Nephron (organoid): ENCODE results near the gene SAMD14.
A peak's percentile ranks its signal among the peaks of the same experiment; 100 is the strongest.

ENCODE experiments used
- H3K27ac Mint-ChIP-seq, 3 experiments: 2 replicates each; pipeline ENCODE4 v1.8.0; 2020; ENCODE audit warnings: mixed read lengths in 3 of 3, mild to moderate bottlenecking in 2 of 3, moderate library complexity in 1 of 3
- H3K27me3 Mint-ChIP-seq: 2 replicates; pipeline ENCODE4 v1.8.0; 2021; ENCODE audit warnings: low read depth, mild to moderate bottlenecking, moderate library complexity, mixed read lengths
- H3K36me3 Mint-ChIP-seq: 2 replicates; pipeline ENCODE4 v1.8.0; 2020; ENCODE audit warnings: low read depth, mixed read lengths
- H3K4me1 Mint-ChIP-seq: 2 replicates; pipeline ENCODE4 v1.8.0; 2020; ENCODE audit warnings: mixed read lengths
- H3K4me3 Mint-ChIP-seq, 3 experiments: 2 replicates each; pipeline ENCODE4 v1.8.0; 2020; ENCODE audit warnings: mild to moderate bottlenecking in 3 of 3, mixed read lengths in 3 of 3, moderate library complexity in 2 of 3
- H3K9me3 Mint-ChIP-seq: 2 replicates; pipeline ENCODE4 v1.8.0; 2020; ENCODE audit warnings: mixed read lengths
- TF ChIP-seq, protein P1 (sequence below), 3 experiments: fragments of 200-600 bp; sonication (generic); IDR thresholded peaks; one replicate each; pipeline ENCODE4 v1.5.0; 2021; ENCODE audit warnings: antibody characterized with exemption in 3 of 3; ENCODE audit not compliant: unreplicated experiment in 3 of 3

The SAMD14 gene

DNA sequence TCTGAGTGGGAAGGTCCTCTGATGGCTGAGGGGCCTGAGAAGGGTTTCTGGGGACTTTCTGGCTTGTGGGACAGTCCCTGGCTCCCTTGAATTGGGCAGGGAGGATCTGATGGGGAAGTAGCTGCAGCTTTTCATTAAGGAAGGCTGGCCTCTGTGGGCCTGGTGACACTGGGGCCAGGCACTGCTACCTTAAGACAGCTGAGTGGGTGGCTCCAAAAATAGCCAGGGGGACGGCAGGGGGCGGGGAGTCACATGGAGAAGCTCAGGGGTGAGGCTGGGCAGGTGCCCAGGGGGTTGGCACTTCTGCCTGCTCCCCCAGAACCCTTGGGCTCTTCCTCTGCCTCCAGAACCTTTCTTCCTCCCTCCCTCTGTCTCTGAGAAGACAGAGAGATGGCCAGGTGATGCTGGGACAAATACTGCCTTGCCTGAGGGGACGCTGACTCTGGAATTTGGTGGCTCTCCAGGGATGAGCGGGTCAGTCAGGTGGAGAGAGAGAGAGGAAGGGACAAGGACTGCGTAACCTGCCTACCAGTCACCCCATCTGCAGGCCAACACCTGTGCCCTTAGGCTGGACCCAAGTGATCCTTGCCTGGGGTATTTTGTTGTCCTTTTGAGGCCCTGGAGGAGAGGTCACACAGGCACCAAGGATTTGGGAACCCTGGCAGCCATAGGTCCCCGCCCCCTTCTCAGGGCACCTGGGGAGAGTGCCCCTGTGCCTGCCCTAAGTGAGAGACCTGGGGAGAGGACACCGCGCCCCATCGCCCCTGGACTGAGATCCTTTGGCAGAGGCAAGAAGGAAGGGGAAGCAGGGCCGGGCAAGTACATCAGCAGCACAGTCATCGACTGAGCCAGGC is 34.1 kb upstream of the SAMD14 start:
- Mint-ChIP-seq H3K4me1 (peaks cover 40% of the 10 kb centered on the region), H3K27me3 (no peaks in the 10 kb centered on the region), H3K27ac (peak overlapping the region in 2 of 3 experiments; percentile 44 to 87), H3K4me3 (peak overlapping the region in 2 of 3 experiments; percentile 8 to 55), H3K36me3 (no peaks in the 10 kb centered on the region), H3K9me3 (no peaks in the 10 kb centered on the region)
- TF ChIP-seq, protein P1, sequence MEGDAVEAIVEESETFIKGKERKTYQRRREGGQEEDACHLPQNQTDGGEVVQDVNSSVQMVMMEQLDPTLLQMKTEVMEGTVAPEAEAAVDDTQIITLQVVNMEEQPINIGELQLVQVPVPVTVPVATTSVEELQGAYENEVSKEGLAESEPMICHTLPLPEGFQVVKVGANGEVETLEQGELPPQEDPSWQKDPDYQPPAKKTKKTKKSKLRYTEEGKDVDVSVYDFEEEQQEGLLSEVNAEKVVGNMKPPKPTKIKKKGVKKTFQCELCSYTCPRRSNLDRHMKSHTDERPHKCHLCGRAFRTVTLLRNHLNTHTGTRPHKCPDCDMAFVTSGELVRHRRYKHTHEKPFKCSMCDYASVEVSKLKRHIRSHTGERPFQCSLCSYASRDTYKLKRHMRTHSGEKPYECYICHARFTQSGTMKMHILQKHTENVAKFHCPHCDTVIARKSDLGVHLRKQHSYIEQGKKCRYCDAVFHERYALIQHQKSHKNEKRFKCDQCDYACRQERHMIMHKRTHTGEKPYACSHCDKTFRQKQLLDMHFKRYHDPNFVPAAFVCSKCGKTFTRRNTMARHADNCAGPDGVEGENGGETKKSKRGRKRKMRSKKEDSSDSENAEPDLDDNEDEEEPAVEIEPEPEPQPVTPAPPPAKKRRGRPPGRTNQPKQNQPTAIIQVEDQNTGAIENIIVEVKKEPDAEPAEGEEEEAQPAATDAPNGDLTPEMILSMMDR (IDR thresholded peaks at IDR 0.05; ENCODE audit: unreplicated experiment in 3 of 3) = no peak

- peaks cover 29% of the 10 kb centered on the region for H3K4me1 Mint-ChIP-seq
- H3K27ac Mint-ChIP-seq = peak overlapping the region; percentile 41 to 77 (median 55)
- peak overlapping the region in 1 of 3 experiments; percentile 8 for H3K4me3 Mint-ChIP-seq
- TF ChIP-seq, protein P1 (IDR thresholded peaks at IDR 0.05; ENCODE audit: unreplicated experiment in 3 of 3) = no peak
- H3K9me3 Mint-ChIP-seq = no peaks in the 10 kb centered on the region
- no peaks in the 10 kb centered on the region for H3K27me3 Mint-ChIP-seq
- H3K36me3 Mint-ChIP-seq = no peaks in the 10 kb centered on the region
These were observed 32.7 kb upstream of the SAMD14 start for GRCh38 chr17:50162466-50163254.

DNA sequence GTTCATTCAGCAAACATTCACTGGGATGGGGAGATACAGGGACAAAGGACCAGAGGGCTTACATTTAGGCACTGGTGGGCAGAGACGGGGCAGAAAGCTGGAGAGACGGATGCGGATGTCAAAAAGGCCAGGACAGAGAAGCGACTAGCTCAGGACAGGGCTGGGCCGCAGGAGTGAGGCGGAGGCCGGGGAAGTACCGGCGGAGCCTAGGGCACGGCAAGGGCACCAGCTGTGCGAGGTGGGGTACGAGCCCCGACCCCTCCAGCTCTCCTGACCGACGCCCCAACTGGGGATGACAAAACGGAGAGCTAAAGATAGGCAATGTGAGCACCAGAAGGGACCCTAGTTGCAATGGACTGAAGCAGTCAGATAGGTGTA is 31.9 kb upstream of the SAMD14 start:
- no peaks in the 10 kb centered on the region for H3K27me3 Mint-ChIP-seq
- H3K9me3 Mint-ChIP-seq = no peaks in the 10 kb centered on the region
- TF ChIP-seq, protein P1 (IDR thresholded peaks at IDR 0.05; ENCODE audit: unreplicated experiment in 3 of 3) = no peak
- H3K27ac Mint-ChIP-seq = peak overlapping the region; percentile 69 to 92 (median 78)
- H3K36me3 Mint-ChIP-seq = no peaks in the 10 kb centered on the region
- peaks cover 29% of the 10 kb centered on the region for H3K4me1 Mint-ChIP-seq
- peak overlapping the region; percentile 86 to 88 (median 87) for H3K4me3 Mint-ChIP-seq

DNA sequence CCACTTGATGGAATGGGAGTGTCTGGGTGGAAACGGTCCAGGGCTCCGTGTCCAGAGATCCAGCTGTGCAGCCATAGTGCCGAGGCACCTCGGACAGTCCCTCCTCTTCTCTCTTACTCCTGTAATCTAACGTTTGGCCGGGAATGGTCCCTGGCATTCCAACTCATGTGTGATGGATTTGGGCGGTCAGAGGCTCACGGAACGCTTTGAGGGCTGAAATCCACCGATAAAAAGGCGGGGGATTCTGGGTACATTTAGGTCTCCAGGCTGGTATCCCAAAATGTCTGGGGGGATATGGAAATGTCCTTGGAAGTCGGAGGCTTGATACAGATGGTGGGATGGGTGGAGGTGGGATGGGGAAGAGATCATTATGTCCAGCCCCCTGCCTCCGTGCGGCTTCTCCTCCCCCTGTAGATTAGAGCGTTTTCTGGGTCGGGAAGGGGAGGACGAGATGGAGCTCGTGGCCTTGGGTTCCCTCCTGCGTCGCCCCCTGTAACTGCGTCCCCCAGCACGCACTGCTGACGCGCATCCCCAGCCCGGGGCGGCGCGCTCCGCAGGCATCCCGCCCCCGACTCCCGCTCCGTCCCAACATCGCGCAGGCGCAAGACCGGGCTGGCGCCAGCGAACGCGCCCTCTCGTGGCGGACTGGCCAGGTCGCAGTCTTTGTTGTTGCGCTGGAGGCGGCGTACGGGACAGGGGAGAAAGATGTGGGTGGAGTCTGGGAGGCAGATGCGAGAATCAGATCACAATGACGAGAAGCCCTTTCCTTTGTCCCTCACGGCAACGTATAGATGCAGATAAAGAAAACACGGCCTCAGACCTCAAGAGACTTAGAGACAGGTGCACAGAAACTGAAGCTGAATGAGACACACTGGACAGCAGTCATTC is 31.3 kb upstream of the SAMD14 start:
- H3K4me1 Mint-ChIP-seq = peaks cover 29% of the 10 kb centered on the region
- H3K36me3 Mint-ChIP-seq = no peaks in the 10 kb centered on the region
- TF ChIP-seq, protein P1 (IDR thresholded peaks at IDR 0.05; ENCODE audit: unreplicated experiment in 3 of 3) = peak; percentile 93 to 96 (median 95)
- peak overlapping the region; percentile 69 to 92 (median 78) for H3K27ac Mint-ChIP-seq
- H3K9me3 Mint-ChIP-seq = no peaks in the 10 kb centered on the region
- peak overlapping the region; percentile 86 to 88 (median 87) for H3K4me3 Mint-ChIP-seq
- no peaks in the 10 kb centered on the region for H3K27me3 Mint-ChIP-seq

- TF ChIP-seq, protein P1 (IDR thresholded peaks at IDR 0.05; ENCODE audit: unreplicated experiment in 3 of 3) = no peak
- peaks cover 25% of the 10 kb centered on the region for H3K4me1 Mint-ChIP-seq
- H3K27me3 Mint-ChIP-seq = no peaks in the 10 kb centered on the region
- no peaks in the 10 kb centered on the region for H3K9me3 Mint-ChIP-seq
- H3K36me3 Mint-ChIP-seq = no peaks in the 10 kb centered on the region
- H3K27ac Mint-ChIP-seq = peak overlapping the region in 2 of 3 experiments; percentile 9 to 79
- H3K4me3 Mint-ChIP-seq = no peak overlapping the region
These were observed 27.9 kb upstream of the SAMD14 start for GRCh38 chr17:50157891-50158290.
